Suppressor macrophage treated with lipopolysaccharide for 4 hours (primary cell): ENCODE results near the gene GABRP.
"Not testable (repeated sequence)": the region's sequence is repeated elsewhere in the genome, so short reads cannot be mapped to it uniquely, and the experiment has no call there.

Source experiments
- DNase-seq: peaks from one replicate; pipeline ENCODE4 v3.0.0-alpha.2; 2020

The GABRP gene

DNA sequence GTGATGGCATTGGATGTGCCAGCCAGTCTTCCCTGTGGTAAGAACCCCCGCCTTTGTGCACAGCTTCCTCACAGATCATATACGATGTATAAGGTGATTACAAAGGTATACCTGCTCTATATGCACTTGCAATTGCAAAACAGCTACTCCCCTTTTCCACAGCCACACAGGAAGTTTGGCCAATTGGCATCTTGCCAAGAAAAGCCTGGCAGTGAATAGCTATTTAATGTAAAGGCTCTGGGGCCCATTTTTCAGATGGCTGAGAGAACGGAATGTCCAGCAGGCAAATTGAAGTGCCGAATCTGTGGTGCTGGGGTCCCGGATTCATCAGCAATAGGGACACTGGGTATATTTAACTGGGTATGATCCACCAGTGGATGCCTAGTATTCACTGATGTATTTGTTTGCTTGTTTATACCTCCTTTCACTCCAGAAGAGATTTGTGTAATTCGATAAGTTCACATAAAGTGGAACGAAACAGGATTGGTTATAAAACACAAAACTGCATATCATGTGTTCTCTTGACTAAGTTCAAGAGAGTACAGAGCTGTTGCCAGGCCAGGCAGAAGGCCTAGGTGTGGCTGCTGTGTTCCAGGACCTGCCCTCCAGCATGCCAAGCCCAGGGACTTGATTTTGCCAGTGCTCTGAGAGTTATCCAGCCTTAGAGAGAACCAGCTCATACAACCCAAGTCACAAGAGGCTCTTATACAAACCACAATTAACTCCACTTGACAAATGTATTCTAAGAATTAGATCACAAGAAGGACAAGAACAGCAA lies 27.7 kb upstream of the GABRP start:
- DNase-seq, result no peak

DNA sequence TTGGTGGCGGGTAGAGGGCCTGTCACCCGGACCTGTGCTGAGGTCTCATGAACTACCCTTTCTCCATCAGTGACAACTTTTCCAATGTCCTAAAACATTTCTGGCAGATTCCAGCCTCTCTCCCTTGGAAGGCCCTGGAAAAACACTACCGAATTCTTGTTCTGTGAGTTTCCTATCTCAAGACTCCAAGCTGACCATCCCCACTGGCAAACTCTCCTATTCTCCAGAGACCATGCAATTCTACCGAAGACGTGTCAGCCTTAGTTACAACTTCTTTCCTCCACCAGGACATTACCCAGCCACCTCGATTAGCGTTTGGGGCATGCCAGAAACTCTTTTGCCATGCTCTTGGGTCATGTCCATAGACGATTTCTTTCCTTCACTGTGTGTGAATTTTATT lies 26.8 kb upstream of the GABRP start:
- DNase-seq, result no peak

DNA sequence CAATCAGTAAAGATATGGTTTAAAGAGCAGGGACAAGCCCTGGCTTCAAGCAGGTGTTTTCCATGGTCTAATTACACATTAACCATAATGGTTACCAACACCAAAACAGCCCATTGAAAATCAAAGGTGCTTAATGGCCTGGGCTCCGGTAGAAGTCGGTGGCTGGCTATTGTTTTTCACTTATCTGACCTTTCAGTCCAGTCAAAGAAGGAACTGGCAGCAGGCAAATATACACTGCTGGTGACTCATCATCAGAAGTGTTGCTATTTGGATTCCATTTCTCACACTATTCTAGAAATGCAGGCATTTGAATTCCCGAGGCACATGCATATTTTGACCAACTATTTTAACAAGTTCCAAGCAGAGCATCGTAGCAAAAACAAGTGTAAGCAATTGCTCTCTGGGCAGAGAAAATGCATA lies 26.3 kb upstream of the GABRP start:
- DNase-seq, result peak; percentile 41

DNA sequence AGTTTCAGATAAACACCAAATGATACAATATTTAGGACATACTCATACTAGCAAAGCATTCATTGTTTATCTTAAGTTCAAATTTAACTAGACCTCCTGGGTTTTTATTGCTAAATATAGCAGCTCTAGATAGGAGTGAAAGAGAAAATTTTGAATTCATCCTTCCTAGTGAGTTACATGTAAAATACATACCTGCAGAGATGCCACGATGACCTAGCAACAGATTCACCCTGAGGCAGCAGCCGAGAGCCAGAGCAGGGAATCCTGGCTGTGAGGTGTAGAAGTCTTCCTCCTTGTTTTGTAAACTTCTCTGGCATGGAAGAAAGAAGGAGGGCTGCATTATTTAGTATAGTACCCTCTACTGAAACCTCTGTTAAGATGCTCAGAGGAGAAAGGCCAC lies 25.9 kb upstream of the GABRP start:
- no peak for DNase-seq

DNA sequence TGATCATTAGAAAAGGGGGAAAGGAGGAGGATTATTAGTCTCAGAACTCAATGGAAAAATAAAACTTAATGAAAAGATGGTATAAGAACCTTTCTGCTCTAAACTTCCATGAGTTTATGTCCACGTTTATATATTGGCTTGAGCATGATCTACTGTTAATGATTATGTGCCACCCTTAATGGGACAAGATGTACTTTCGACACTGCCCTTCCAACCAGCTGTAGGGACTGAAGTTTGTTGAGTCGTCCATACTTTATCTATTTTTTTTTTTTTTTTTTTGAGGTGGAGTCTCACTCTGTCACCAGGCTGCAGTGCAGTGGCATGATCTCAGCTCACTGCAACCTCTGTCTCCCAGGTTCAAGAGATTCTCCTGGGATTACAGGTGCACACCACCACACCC lies 25.0 kb upstream of the GABRP start:
- no peak for DNase-seq

DNA sequence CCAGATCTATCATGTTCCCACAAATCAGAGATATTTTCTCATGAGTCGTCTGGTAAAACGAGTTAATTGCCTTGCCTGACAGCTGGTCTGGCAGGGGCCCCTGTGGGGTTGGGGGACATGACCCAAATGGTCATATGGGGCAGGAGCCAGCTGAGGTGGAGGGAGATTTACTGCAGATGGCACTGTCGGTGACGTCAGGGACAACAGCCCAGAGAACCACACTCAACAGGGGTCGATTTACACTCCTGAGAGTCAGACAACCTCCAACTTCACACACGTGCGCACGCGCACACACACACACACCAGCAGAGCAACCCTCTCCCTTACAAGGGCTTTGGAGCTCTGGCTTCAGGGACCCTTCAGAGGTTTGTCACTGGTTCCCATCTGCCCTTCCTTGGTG lies 23.4 kb upstream of the GABRP start:
- no peak for DNase-seq

DNA sequence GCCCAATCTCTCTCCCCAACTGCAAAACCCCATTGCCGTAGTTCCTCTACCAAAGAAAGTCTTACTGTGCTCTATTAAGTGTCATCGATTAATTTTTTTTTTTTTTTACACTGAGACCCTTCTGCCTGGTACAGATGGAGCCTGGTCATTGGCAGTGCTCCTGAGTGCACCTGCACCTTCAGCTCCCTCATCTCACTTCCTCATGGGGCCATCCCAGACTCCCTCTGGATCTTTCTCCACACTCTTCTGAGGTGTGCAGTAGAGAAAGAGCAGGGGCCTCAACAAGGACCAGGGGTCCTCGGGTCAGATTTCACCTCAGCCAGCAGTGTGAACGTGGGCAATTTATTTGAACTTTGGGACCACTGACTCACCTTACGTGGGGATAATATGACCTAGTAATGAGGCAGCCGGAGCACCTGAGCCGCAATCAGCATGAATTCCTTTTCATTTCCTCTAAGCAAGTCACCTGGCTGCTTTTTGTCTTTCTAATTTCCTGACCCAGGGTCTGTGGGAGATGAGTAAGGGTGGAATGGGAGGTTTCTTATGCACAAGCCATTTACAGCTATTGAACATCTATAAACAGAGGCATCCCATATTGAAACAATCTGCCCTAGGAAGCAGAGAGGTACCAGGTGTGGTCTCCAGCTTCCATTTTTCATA lies 22.3 kb upstream of the GABRP start:
- DNase-seq, result no peak

DNA sequence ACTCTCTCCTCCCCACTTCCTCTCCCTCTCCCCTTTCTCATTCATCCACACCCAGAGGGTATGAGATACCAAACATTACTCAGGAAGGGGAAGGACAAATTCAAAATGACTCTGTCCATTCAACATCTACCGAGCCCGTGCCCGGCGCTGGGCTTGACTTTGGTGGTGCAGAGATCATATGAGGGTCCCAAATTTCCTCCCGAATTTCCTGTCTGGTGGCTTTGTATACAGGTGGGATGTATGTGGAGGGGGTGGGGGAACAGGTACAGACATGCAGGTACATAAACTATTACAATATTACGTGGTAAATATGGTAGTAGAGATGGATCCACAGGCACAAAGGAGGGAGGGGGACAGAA lies 21.8 kb upstream of the GABRP start:
- DNase-seq, result no peak

DNA sequence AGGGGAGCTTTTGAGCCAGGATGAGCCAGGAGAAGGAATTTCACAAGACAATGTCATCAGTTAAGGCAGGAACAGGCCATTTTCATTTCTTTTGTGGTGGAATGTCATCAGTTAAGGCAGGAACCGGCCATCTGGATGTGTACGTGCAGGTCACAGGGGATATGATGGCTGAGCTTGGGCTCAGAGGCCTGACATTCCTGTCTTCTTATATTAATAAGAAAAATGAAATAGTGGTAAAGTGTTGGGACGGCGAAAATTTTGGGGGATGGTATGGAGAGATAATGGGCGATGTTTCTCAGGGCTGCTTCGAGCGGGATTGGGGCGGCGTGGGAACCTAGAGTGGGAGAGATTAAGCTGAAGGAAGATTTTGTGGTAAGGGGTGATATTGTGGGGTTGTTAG lies 21.2 kb upstream of the GABRP start:
- not testable (repeated sequence) for DNase-seq

DNA sequence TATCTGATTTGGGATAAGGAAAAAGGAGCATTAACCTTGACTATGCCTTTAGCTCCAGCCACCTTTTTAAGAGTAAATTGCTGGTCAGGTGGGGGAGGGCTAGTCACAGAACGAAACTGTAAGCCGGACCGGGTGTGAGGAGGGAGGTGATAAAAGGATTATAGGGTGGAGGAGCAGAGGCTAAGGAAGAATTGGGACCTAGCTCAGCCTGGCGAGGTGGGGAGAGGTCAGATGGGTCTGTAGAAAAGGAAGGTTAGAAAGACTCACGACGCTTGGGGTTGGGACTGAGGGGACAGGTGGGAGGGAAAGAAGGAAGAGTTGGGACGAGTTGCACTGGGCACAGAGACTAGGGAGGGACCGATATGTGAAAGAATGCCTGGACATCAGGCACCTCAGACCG lies 17.7 kb upstream of the GABRP start:
- DNase-seq, result not testable (repeated sequence)

DNA sequence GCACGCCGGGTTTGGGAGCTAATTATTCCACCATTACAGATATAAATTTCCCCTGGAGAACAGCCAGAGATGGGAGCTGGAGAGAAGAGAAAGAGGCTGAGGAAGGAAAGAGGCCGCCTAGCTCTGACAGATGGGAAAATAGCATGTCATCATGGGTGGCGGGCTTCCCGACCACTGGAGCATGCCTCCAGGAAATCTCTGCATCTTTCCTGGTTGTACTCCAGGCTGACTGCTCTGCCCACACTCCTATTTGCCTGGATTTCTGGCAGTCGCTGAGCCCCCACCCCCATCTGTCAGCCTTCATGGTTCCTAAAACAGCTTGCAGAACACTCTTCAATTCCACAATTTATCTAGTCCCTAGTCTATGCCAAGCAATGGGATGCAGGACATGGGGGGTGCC lies 14.3 kb upstream of the GABRP start:
- no peak for DNase-seq

DNA sequence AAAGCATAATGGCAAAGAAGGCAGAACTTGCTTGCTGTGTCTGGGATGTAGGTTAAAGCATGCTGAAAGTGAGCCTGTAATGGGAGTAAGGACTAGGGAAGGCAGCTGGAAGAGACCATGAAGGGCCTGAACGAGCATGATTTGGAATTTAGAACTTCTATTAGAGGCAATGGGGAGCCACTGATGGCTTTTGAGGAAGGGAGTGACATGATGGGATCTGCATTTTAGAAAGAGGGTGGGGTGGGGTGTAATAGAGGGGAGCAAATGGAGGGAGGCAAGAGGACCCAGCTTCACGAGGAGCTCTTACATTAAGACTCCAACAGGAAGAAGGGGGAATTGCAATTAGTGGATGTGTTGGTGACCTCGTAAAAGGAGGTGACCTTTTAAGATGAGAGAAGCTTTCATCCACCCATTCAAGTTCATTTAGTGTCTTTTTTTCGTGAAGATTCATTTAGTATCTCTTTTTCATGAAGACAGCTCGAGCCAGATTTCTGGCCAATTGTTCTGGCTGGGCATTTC lies 13.6 kb upstream of the GABRP start:
- DNase-seq, result no peak

DNA sequence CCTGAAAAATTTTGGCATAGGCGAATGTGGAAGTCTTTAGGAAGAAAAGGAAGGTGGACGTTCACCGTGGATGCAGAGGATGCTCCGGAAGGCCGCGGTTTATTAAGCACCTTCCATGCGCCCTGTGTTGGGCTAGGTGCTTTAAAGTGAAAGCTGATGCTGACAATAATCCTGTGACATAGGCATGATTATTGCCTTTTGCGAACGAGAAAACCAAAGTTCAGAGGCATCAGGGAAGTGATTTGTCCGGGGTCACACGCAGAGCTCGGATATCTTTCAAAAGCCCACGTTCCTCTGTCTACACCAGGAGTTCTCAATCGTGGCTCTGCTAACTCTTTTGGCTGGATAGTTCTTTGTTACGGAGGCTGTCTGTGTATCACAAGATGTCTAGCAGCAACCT lies 12.0 kb upstream of the GABRP start:
- DNase-seq, result no peak

DNA sequence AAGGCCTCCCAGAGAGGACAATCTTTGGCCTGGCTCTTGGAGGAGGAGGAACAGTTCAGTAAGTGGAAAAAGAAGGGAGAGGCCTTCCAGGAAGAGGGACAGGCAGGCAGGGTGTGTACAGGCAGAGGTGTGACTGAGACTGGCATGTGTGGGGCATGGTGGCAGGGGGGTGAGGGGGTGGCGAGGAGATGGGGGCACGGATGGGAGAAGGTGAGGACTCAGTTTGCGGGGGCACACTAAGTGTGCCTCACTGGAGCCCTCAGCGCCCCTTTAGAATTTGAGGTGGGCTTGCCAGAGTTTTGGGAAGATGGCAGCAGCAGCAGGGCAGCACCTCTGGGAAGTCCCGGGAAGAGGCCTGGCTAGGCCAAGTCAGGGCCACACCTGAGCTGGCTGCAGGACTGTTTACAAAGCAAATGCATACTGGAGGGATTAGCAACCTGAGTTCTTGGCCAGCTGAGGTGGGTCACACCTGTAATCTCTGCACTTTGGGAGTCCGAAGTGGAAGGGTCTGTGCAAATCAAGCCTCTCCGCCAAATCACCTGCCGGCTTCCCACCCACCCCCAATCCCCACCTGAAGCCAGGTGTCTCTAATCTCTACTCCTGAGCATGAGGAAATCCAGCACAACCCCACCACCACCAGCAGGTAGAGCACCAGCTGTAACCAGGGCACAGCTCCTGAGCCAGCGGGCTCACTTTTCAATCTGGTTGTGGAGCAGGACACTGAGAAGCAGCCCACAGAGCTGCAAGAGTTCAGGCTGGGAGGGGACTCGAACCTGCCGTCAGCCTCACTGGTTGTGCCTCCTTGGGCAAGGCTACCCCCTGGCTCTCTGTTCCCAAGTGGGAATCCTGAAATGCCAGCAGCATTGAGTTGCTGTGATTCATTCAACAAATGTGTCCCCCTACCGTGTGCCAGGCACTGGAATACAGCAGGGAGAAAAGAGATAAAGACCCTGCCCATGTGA lies 10.2 kb upstream of the GABRP start:
- no peak for DNase-seq

DNA sequence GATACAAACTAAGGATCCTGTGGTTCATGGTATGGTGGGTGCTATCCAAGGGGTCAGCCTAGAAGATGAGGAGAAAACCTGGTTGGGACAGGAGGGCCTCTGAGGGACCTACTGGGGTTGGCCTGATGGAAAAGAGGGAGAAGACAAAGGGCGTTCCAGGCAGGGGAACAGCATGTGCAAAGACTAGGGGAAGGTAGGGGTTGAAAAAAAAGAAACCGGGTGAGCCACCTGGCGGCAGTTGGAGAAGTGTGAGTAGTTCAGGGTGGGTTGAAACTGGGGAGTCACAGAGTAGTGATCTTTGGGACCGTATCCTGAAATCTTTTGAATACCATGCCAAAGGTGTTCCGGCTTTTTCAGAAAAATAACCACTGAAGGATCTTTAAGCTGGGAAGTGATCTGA lies 8.7 kb upstream of the GABRP start:
- DNase-seq, result no peak

DNA sequence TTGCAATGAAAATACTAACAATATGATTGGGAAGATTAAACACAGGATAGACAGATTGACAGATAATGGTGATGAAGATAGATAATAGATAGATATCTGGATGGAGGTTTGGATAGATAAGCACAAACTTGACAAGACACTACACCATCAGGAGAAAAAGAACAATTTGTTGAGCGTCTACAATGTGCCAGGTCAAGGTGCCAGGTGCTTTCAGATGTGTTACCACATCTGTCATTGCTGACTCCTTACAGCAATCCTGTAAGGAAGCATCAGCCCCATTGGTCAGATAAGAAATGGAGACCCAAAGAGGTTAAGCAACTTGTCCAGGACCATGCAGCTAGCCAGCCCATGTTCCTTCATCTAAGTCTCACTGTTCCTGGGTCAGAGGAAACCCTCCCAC lies 1.6 kb upstream of the GABRP start:
- DNase-seq, result no peak

DNA sequence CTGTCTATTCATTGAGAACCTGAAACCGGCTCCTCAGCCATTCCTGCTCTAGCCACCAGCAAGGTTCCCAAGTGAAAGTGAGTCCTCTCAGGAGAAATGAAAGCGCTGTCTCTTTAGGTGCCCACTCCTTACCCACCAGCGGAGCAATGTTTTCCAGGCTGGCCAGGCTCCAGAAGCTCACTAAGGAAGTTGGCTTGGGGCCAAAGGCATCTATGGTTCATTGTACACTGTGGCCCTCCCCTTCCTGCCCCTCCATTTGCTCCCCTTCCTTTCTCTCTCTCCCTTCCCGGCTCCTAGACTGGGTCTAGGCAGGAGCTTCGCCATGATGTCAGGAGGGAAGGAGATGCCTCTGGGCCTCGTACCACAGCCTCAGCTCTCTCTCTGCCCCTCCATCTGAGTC lies 1.1 kb upstream of the GABRP start:
- DNase-seq, result no peak

DNA sequence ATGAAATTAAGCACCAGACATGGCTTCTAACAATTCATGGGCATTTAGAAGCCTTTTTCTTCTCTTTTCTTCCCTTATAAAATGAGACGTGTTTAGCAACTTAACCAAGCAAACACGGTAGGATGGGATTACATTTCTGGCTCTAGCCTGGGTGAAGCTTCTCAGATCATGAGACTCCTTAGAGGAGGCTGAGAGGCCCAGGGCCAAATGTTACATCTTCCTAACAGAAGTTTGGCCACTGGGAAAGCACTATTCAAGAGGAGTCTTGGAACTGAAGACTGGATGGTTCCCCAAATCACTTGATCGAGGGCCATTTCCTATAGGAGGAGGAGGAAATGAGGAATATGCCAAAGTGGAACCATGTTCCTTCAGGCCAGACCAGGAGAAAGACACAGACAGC lies 1.9 kb downstream of the GABRP start:
- DNase-seq, result no peak

DNA sequence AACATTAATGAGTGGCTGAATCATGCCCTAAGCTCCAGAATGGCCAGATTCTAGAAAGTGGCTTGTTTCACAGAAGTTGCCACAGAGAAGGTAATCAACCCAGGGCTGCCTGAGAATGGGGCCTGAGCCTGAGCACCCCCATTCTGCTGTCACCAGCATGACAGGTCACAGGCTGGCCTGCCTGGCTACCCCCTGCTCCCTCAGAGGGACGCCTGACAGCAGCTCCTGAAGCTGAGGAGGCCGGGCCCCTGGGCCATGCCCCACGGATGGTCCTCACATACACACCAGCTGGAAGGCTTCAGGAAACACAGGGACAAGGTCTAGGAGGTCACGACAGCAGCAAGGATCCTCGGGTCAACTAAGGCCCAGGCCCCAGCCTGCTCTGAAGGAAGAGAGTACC lies 3.7 kb downstream of the GABRP start:
- no peak for DNase-seq

DNA sequence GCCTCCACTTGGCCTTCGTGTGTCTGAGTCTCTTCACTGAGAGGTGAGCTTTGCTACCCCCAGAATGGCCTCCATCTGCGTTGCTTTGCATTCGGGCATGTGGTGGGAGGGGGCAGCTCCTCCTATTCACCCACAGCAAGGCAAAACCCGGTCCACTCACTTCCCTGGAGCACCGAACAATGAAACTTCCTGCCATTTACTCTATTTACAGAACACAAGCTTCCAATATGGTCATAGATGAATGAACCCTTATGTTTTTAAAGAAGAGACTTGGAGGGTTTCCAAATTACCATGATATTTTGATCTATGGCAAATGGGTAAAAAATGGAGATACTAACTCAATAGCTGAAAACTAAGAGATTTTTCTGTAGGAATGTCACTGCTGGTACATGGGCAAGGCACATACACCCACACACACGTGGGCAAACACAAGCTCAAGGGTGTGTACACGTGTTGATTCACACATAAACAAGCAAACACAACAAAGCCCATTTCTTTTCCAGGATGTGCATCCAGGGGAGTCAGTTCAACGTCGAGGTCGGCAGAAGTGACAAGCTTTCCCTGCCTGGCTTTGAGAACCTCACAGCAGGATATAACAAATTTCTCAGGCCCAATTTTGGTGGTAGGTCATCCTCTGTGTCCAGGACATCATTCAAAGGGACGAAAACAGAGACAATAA lies 5.2 kb downstream of the GABRP start:
- no peak for DNase-seq

DNA sequence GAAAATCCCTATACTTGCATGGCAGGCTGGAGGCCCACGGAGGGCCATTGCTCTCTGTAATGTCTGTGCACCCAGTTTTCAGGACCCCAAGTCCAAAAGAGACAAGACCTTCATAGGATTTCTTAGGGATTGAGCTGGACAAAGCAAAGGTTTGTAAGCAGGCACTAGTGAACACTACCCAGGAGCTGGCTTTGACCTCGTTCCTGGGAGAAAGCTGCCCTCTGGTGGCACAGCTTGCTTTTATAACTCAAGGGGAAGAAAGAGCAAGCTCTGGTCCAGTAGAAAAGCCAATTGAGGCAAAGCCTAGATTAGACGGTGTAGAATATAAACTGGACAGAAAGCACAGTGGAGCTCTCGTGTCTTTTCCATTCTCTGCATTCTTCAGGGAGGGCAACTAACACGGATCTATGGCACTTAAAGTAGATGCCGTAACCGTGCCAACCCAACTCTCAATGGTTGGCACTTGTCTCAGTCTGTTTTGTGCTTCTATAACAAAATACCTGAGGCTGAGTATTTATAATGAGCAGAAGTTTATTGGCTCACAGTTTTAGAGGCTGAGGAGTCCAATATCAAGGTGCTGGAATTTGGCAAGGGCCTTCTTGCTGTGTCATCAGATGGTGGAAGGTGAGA lies 7.9 kb downstream of the GABRP start:
- DNase-seq, result peak; percentile 58

DNA sequence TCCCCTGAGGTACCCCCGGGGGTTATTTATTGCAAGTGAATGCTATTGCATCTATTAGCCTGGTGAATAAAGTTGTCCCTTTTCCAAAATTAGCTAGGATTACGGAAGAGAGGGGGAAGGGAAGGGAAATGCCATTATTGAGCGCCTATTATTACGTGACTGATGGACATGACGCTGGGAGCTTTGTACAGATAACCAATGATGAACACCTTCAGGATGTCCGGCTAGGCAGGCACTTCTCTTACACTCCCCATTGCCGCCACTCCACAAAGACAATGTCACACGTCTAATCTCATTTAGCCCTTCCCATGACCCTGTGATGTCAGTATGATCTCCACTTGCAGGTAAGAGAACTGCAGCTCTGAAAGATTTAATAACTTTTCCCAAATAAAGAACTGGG lies 9.4 kb downstream of the GABRP start:
- DNase-seq, result no peak
